GM19468 (cell line): ENCODE data around the gene MEX3B.
"Not testable (repeated sequence)": the region's sequence is repeated elsewhere in the genome, so short reads cannot be mapped to it uniquely, and the experiment has no call there.

Experiments used
- ATAC-seq: cut with Tn5 transposase; IDR thresholded peaks from one replicate; pipeline ENCODE4 v1.9.1; 2021; ENCODE audit warnings: mild to moderate bottlenecking, moderate library complexity, moderate number of reproducible peaks; ENCODE audit not compliant: unreplicated experiment; ENCODE audit errors: extremely low read depth

MEX3B gene

DNA sequence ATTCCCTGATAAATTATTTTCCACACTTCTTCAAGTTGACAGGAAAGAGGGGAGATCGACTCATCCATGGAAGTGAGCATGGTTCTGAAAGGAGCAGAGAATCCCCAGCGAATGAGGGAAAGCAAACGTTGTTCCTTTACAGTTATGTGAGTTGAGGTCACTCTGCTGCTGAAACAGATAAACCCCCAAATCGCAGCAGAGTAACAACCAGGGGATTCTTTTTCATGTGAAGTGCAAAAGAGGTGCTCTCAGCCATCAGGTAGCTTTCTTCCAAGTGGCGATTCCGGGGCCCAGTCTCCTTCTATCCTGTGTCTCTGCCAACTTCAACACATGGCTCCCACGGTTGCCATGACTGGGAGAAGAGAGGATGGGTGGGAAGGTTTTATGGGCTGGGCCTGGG lies 28.2 kb downstream of the MEX3B start:
- ATAC-seq: no peak

GRCh38 chr15:82014989-82015388 lies 30.8 kb downstream of the MEX3B start:
- ATAC-seq: no peak

GRCh38 chr15:82012908-82013307 lies 32.9 kb downstream of the MEX3B start:
- ATAC-seq: no peak

- ATAC-seq: no peak
These were observed 40.6 kb downstream of the MEX3B start for GRCh38 chr15:82005239-82005638.

DNA sequence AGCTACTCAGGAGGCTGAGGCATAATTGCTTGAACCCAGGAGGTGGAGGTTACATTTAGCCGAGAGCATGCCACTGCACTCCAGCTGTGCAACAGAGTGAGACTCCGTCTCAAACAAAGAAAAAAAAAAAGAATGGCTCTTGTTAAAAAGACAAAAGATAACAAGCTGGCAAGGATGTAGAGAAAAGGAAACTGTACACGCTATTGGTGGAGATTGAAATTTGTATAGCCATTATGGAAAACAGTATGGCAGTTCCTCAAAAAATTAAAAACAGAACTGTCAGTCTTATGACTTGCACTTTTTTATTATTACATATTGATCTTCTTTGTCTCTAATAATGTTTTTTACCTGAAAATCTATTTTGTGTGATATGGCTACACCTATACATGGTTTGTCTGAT lies 41.9 kb downstream of the MEX3B start:
- no peak for ATAC-seq

DNA sequence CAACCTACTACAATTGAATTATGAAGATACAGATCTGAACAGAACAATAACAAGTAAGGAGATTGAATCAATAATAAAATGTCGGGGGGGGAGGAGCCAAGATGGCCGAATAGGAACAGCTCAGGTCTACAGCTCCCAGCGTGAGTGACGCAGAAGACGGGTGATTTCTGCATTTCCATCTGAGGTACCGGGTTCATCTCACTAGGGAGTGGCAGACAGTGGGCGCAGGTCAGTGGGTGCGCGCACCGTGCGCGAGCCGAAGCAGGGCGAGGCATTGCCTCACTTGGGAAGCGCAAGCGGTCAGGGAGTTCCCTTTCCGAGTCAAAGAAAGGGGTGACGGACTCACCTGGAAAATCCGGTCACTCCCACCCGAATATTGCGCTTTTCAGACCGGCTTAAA lies 50.7 kb downstream of the MEX3B start:
- not testable (repeated sequence) for ATAC-seq

DNA sequence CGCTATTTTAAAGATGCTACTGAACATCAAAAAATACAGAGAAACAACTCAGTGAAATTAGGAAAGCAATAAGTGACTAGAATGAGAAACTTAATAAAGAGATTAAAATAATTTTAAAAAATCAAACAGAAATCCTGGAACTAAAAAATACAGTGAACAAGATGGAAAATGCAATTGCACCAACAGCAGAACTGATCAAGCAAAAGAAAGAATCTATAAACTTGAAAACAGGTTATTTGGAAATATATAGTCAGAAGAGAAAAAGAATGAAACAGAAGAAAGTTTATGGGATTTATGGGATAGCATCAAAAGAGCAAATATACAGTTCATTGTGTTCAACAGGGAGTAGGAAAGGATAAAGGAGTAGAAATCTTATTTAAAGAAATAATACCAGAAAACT lies 53.3 kb downstream of the MEX3B start:
- ATAC-seq: no peak
